Stimulated activated CD4-positive, alpha-beta T cell treated with anti-CD3 and anti-CD28 coated beads, Interleukin-12 subunit alpha, Interleukin-12 subunit beta, amount 100 ng/mL, for 4 hours (primary cell): ENCODE measurements around the gene MYO6.
"Not testable (repeated sequence)": the region's sequence is repeated elsewhere in the genome, so short reads cannot be mapped to it uniquely, and the experiment has no call there.

ENCODE experiments used
- DNase-seq: peaks from one replicate; pipeline ENCODE4 v3.0.0-alpha.2; 2020

The MYO6 gene

GRCh38 chr6:75893776-75894152 lies 144.7 kb downstream of the MYO6 start:
- no peak for DNase-seq

- no peak for DNase-seq
These were observed 147.5 kb downstream of the MYO6 start for GRCh38 chr6:75896526-75896925.

GRCh38 chr6:75900216-75900615 lies 151.2 kb downstream of the MYO6 start:
- not testable (repeated sequence) for DNase-seq

GRCh38 chr6:75905129-75905528 lies 156.1 kb downstream of the MYO6 start:
- not testable (repeated sequence) for DNase-seq

- DNase-seq = no peak
These were observed 157.8 kb downstream of the MYO6 start for GRCh38 chr6:75906871-75907270.

- no peak for DNase-seq
These were observed 158.4 kb downstream of the MYO6 start for GRCh38 chr6:75907444-75907843.

- no peak for DNase-seq
These were observed 164.0 kb downstream of the MYO6 start for GRCh38 chr6:75913040-75913439.

- DNase-seq = no peak
These were observed 173.2 kb downstream of the MYO6 start for GRCh38 chr6:75922226-75922625.

GRCh38 chr6:75926293-75927168 lies 177.5 kb downstream of the MYO6 start:
- DNase-seq = no peak

- no peak for DNase-seq
These were observed 182.1 kb downstream of the MYO6 start for GRCh38 chr6:75931011-75931680.

GRCh38 chr6:75932067-75932466 lies 183.0 kb downstream of the MYO6 start:
- no peak for DNase-seq

GRCh38 chr6:75933387-75933975 lies 184.4 kb downstream of the MYO6 start:
- no peak for DNase-seq

- DNase-seq = no peak
These were observed 185.8 kb downstream of the MYO6 start for GRCh38 chr6:75934643-75935472.

GRCh38 chr6:75935473-75935793 lies 186.4 kb downstream of the MYO6 start:
- DNase-seq = no peak

GRCh38 chr6:75936682-75937081 lies 187.6 kb downstream of the MYO6 start:
- DNase-seq = no peak

GRCh38 chr6:75937846-75938245 lies 188.8 kb downstream of the MYO6 start:
- DNase-seq = no peak

- DNase-seq = no peak
These were observed 191.5 kb downstream of the MYO6 start for GRCh38 chr6:75940564-75940963.

- DNase-seq = no peak
These were observed 192.5 kb downstream of the MYO6 start for GRCh38 chr6:75941509-75941908.

GRCh38 chr6:75943381-75943780 lies 194.3 kb downstream of the MYO6 start:
- DNase-seq = no peak

- DNase-seq = no peak
These were observed 197.2 kb downstream of the MYO6 start for GRCh38 chr6:75946146-75946831.

GRCh38 chr6:75947935-75948334 lies 198.9 kb downstream of the MYO6 start:
- DNase-seq = no peak

- no peak for DNase-seq
These were observed 203.1 kb downstream of the MYO6 start for GRCh38 chr6:75952128-75952527.

- DNase-seq = no peak
These were observed 214.5 kb downstream of the MYO6 start for GRCh38 chr6:75963569-75963968.
